ENCODE measurements around the gene RIMKLB.
"Not testable (repeated sequence)": the region's sequence is repeated elsewhere in the genome, so short reads cannot be mapped to it uniquely, and the experiment has no call there.

- not testable (repeated sequence) for TF ChIP-seq CTCF (conservative IDR thresholded peaks at IDR 0.05 in 1 of 2, IDR thresholded peaks at IDR 0.05 in 1 of 2; ENCODE audit: low read depth in 1 of 2, low read length in 2 of 2); EZH2 (IDR thresholded peaks at IDR 0.05; ENCODE audit: low read length, missing control alignments)
Observed at GRCh38 chr12:8804833-8805232, 107.0 kb downstream of the RIMKLB start.

Data from fibroblast of lung (primary cell).